Measurements from ENCODE around the gene FSHR.

Gene FSHR

GRCh38 chr2:48952143-48952542 is 202.2 kb downstream of the FSHR start:
- DNase-seq = no peak

DNA sequence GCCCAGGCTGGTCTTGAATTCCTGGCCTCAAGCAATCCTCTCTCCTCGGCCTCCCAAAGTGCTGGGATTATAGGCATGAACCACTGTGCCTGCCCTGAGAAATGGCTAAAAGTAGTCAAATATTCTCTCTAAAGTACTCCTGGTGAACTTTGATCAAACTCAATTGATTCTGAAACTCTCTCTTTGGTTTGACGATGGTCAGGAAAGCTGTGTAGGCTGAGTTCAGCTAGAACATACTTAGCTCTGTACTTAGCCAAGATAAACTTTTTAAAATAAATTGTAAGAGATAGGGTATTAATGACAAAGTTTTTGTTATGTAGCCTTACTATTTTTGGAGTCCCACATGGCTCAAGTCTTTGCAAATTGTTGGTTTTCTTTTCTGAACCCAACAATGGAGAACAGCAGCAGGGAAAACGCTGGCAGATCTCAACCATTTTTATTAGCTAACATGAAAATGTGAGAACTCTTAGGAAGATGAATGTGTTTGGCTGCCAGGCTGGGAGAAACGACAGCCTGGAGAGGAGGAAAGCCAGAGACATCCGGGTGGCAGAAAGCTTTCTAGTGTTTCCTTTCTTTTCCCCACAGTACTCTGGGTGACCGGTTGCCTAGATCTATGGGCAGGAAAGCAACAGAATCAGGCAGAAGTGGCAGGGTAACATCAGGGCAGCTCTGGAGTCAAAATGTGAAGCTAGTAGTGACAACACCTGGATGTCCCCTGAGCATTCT is 205.8 kb downstream of the FSHR start:
- no peak for DNase-seq

GRCh38 chr2:48946449-48947048 is 207.8 kb downstream of the FSHR start:
- DNase-seq = peak; percentile 49

- DNase-seq = no peak
Measured at GRCh38 chr2:48944956-48945355, 209.4 kb downstream of the FSHR start.

- no peak for DNase-seq
Measured at GRCh38 chr2:48943436-48943835, 210.9 kb downstream of the FSHR start.

DNA sequence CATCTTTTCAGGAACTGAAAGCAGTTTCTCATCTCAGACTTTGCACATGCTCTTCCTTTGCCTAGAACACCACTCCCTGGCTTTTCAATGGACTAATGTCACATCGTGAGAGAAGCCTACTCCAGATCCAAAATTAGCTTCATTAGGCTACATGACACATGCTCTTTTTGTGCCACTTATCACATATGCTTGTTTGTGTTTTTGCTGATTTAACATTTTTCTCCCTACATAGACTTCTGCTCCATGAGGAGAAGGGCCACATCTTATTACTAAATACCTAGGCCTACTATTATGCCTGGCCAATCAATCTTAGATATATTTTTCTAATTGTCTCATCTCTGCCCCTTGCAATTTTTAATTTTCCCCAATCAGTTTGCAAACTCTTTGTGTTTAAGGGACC is 212.4 kb downstream of the FSHR start:
- DNase-seq = no peak

DNA sequence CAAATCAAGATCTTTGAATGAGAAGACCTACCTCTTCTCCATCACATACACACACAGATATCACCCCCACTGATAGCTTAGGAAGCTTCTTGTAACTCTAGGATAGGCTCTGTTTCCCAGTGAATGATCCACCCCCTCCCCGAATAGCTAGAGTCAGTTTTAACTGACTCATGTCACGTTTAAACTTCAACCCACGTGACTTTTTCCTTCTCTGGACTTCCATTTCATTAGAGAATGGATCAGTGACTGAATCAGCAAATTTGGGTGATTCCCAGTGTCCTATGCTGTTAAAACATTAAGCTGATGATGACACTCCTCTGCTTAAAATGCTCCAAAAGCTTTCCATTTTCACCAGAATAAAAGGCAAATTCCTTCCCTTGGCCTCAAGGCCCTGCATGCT is 212.9 kb downstream of the FSHR start:
- no peak for DNase-seq

DNA sequence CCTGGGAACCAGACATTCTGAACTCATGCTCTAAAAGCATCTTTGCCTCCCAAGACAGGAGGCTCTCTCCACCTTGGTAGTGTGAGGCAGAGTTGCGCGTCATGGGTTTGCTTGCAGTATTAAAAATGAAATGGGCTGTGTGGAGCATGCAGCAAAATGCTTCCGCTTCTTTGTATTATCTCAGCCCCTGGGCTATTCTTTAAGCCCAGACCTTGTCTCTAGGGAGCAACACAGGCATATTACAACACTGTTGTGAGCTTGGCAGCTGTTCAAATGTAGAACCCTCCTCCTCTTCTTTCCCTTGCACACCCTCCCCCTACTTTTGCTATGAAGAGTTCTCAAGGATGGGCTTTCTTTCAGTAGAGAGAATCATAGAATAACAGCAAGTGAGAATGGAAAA is 213.7 kb downstream of the FSHR start:
- DNase-seq = peak; percentile 50

GRCh38 chr2:48939232-48939631 is 215.1 kb downstream of the FSHR start:
- DNase-seq = no peak

DNA sequence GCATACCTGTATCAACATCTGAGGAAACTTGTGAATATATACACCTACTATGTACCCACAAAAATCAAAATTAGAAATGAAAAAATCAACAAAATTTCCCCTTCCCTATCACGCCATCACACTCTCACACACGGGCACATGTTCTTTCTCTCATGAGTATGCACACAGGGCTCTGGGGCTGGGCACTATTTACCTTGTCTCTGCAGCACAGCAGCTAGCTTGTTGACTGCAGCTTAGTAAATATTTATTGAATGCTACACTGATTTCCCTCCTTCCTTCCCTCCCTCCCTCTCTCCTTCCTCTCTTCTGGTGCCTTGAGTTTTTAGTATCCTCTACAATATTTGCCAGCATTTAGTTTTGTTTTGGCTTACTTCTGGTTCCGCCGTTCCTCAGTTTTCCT is 216.1 kb downstream of the FSHR start:
- no peak for DNase-seq

DNA sequence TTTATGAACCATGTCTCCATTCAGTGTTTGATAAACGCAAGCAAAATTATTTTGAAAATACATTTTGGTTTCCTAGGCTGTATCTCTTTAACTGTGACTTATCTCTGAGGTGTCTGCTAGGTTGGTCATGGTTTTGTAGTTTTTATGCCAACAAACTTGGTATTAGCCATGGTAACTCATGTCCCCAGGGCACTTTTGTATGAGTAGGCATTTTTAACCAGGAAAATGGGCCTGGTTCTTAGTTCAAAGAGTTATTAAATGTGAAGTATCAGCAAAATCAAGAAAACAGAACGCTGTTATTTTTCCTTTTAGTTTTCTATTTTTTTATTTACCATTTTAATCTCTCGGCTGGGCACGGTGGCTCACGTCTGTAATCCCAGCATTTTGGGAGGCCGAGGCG is 219.5 kb downstream of the FSHR start:
- DNase-seq = no peak

- no peak for DNase-seq
Measured at GRCh38 chr2:48933828-48934497, 220.4 kb downstream of the FSHR start.

- DNase-seq = no peak
Measured at GRCh38 chr2:48932667-48933066, 221.6 kb downstream of the FSHR start.

- no peak for DNase-seq
Measured at GRCh38 chr2:48929571-48930301, 224.6 kb downstream of the FSHR start.

DNA sequence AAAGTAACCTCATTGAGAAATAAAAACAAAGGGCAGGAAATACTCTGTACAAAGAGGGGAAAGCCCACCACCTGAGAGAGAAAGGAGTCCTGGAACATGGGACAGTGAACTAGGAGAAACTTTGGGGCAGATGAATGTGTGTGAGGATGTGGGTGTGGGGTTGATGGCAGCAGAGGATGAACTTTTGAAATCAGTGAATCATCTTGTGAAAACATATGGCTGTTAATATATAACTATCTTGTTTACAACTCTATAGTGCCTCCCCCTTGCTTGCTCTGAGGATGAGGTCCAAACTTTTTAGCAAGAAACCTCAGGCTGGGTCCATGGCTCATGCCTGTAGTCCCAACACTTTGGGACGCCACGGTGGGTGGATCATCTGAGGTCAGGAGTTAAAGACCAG is 227.0 kb downstream of the FSHR start:
- DNase-seq = no peak

DNA sequence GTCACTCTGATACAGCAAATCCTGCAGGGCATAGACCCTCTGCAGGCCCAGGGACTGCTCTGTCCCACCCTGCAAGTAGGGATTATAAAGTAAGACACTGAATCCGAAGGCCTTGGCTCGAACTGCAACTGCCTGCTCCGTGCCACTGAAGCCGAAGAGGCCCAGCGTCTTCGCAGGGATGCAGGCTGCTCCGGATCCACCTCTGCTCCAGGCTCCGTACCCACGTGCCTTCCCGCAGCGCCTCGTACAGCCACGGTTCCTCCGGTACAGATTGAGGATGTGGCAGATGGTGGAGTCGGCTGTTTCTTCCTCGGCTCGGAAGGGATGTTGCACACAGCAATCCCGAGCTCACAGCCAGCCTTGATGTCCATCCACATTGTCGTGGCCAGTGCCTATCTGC is 238.4 kb downstream of the FSHR start:
- DNase-seq = no peak

- DNase-seq = no peak
Measured at GRCh38 chr2:48915227-48915626, 239.1 kb downstream of the FSHR start.

DNA sequence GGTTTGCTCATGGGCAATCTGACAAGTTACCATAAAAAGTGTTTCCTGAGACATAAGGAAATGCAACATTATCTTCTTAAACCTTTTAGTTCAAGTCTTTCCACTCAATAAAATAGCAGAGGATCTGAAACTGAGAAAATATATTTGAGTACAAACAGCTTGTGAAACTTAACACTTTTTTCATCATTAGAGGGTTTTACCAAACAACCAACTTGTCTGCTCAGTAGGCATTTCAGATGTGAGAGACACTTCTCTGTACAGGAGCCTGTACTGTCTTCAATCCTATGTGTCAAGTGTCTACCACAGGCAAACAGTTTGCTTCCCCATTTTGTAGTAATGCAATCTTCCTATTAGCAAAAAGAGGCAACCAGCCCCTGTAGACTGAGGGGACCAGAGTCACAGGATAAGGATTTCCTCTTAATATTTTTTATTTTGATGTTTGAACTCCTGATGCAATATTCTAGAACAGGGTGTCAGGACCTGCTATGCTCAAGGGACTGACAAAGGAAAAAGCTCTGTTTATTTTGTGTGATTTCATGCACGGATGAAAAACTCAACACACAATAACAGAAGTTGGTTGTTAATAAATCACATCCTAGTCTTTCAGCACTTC is 239.7 kb downstream of the FSHR start:
- no peak for DNase-seq
